Measurements from ENCODE around the gene NDUFAF4.
"Not testable (repeated sequence)": the region's sequence is repeated elsewhere in the genome, so short reads cannot be mapped to it uniquely, and the experiment has no call there.

The NDUFAF4 gene

DNA sequence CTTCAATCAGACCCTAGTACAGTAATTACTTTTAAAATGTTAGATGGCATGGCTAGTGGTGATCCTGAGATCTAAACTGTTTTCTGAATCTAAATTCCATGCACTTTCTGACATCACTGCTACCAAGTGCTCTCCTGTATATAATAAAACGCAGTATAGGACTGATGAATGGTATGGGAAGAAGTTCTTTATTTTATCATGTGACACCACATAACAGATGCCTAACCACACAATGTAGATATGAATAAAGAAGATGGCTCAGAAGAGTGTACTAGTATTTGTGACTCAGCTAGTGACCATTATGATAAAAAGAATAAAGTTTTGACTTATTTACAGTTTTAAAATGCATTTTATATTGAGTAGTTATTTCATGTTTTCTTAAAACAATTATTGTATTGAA lies 8.5 kb downstream of the NDUFAF4 start:
- no peaks in the 10 kb centered on the region for H3K4me1 ChIP-seq
- H3K4me3 ChIP-seq (ENCODE audit: low read depth, low read length): no peak overlapping the region
- TF ChIP-seq, protein P1, sequence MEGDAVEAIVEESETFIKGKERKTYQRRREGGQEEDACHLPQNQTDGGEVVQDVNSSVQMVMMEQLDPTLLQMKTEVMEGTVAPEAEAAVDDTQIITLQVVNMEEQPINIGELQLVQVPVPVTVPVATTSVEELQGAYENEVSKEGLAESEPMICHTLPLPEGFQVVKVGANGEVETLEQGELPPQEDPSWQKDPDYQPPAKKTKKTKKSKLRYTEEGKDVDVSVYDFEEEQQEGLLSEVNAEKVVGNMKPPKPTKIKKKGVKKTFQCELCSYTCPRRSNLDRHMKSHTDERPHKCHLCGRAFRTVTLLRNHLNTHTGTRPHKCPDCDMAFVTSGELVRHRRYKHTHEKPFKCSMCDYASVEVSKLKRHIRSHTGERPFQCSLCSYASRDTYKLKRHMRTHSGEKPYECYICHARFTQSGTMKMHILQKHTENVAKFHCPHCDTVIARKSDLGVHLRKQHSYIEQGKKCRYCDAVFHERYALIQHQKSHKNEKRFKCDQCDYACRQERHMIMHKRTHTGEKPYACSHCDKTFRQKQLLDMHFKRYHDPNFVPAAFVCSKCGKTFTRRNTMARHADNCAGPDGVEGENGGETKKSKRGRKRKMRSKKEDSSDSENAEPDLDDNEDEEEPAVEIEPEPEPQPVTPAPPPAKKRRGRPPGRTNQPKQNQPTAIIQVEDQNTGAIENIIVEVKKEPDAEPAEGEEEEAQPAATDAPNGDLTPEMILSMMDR (IDR thresholded peaks at IDR 0.05): no peak
- no peaks in the 10 kb centered on the region for H3K79me2 ChIP-seq
- no peaks in the 10 kb centered on the region for H3K36me3 ChIP-seq (ENCODE audit: control insufficient read depth, insufficient read depth, low read length)
- no peak overlapping the region for H3K4me2 ChIP-seq (ENCODE audit: low read length)
- H3K9me3 ChIP-seq (ENCODE audit: control insufficient read depth, low read length): no peaks in the 10 kb centered on the region
- H3K27ac ChIP-seq: no peak overlapping the region
- no peak overlapping the region for H3K9ac ChIP-seq
- no peak overlapping the region for H2AFZ ChIP-seq
- no peaks in the 10 kb centered on the region for H3K27me3 ChIP-seq (ENCODE audit: control insufficient read depth, insufficient read depth, low read length)

DNA sequence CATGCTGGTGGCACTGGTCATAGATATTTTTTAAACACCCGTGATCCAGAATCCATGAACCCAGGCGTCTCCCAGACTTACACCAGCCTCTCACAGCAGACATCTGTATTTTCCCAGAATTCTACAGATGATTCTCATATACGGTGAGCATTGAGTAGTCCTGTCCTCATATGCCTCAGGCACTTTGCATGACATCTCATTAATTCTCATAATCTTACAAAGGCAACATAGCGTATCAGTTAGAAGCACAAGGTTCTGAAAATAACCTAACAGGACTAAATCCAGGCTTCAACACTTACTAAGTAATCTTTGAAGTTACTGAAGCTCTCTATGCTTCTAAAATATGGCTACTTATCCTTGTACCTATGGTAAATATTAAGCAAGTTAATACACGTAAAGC lies 8.9 kb downstream of the NDUFAF4 start:
- H3K27ac ChIP-seq: no peak overlapping the region
- no peak overlapping the region for H3K9ac ChIP-seq
- H3K27me3 ChIP-seq (ENCODE audit: control insufficient read depth, insufficient read depth, low read length): no peaks in the 10 kb centered on the region
- no peak overlapping the region for H3K4me2 ChIP-seq (ENCODE audit: low read length)
- H3K4me1 ChIP-seq: no peaks in the 10 kb centered on the region
- TF ChIP-seq, protein P1 (IDR thresholded peaks at IDR 0.05): no peak
- H3K79me2 ChIP-seq: no peaks in the 10 kb centered on the region
- no peak overlapping the region for H3K4me3 ChIP-seq (ENCODE audit: low read depth, low read length)
- no peak overlapping the region for H2AFZ ChIP-seq
- no peaks in the 10 kb centered on the region for H3K9me3 ChIP-seq (ENCODE audit: control insufficient read depth, low read length)
- H3K36me3 ChIP-seq (ENCODE audit: control insufficient read depth, insufficient read depth, low read length): no peaks in the 10 kb centered on the region

DNA sequence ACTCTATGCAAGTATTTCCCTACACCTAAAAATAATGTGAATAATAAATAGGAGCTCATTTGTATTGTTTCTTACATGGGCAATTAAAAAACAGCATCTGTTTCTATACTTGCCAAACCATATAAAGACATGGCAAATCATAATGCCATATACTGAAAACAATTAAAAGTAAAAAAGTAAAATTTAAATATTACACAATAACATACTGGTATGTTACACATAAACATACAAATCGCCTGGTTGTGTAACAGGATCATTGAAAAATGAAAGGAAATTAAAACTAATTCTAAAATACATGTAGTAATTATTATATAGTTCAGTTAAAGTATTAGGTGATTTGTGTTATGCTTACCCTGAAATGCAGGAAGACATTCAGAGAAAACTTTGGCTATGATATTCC lies 11.2 kb downstream of the NDUFAF4 start:
- Histone ChIP-seq H3K4me3 (ENCODE audit: low read depth, low read length) (no peak overlapping the region), H3K9me3 (ENCODE audit: control insufficient read depth, low read length) (no peaks in the 10 kb centered on the region), H3K4me2 (ENCODE audit: low read length) (no peak overlapping the region), H3K79me2 (no peaks in the 10 kb centered on the region), H2AFZ (no peak overlapping the region), H3K27ac (no peak overlapping the region), H3K27me3 (ENCODE audit: control insufficient read depth, insufficient read depth, low read length) (no peaks in the 10 kb centered on the region), H3K9ac (no peak overlapping the region), H3K36me3 (ENCODE audit: control insufficient read depth, insufficient read depth, low read length) (no peaks in the 10 kb centered on the region), H3K4me1 (no peaks in the 10 kb centered on the region)
- TF ChIP-seq, protein P1 (IDR thresholded peaks at IDR 0.05): no peak

DNA sequence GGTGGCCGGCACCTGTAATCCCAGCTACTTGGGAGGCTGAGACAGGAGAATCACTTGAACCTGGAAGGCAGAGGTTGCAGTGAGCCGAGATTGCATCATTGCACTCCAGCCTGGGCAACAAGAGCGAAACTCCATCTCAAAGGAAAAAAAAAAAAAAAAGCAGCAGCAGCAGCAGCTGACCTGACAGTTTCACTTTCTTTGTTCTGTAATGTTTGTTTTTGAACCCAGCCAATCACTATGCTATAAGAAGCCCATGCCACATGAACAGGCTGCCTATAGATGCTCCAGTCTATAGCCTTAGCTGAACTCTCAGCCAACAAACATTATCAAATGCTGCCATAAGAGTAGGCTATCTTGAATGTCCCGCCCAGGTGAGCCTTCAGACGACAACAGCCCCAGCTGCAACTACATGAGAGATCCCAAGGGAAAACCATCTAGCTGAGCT lies 12.5 kb downstream of the NDUFAF4 start:
- not testable (repeated sequence) for H3K79me2 ChIP-seq; H3K36me3 ChIP-seq (ENCODE audit: control insufficient read depth, insufficient read depth, low read length); H3K27me3 ChIP-seq (ENCODE audit: control insufficient read depth, insufficient read depth, low read length); H3K9me3 ChIP-seq (ENCODE audit: control insufficient read depth, low read length); H2AFZ ChIP-seq; H3K4me1 ChIP-seq; H3K27ac ChIP-seq; H3K4me3 ChIP-seq (ENCODE audit: low read depth, low read length); H3K9ac ChIP-seq; H3K4me2 ChIP-seq (ENCODE audit: low read length)

DNA sequence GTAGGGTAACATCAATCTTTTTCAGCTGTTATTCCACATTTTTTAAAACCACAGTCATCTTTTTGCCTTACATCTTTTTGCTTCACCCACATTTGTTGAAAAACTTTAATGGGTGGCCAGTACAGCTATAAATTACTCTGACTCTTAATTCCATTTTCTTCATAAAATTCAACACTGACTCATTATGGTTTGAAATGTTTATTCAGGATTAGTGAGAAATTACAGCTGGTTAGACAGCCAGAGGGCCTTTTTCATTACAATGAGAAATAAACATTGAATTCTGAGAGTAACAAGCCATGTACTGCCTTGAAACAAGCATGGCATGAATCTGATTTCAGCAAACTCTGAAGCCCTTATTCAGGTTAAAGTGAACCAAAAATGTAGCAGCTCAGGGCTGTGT lies 19.5 kb downstream of the NDUFAF4 start:
- Histone ChIP-seq H3K4me3 (ENCODE audit: low read depth, low read length) (no peak overlapping the region), H2AFZ (no peak overlapping the region), H3K9ac (no peak overlapping the region), H3K36me3 (ENCODE audit: control insufficient read depth, insufficient read depth, low read length) (no peaks in the 10 kb centered on the region), H3K4me1 (no peaks in the 10 kb centered on the region), H3K27ac (no peak overlapping the region), H3K9me3 (ENCODE audit: control insufficient read depth, low read length) (no peaks in the 10 kb centered on the region), H3K27me3 (ENCODE audit: control insufficient read depth, insufficient read depth, low read length) (no peaks in the 10 kb centered on the region), H3K4me2 (ENCODE audit: low read length) (no peak overlapping the region), H3K79me2 (no peaks in the 10 kb centered on the region)
- TF ChIP-seq, protein P1 (IDR thresholded peaks at IDR 0.05): no peak

Data from parathyroid adenoma (tissue), 2 donors.